GM19468 (cell line): ENCODE results near the gene CCDC78.
A peak's percentile ranks its signal among the peaks of the same experiment; 100 is the strongest.

Experiments used
- ATAC-seq: cut with Tn5 transposase; IDR thresholded peaks from one replicate; pipeline ENCODE4 v1.9.1; 2021; ENCODE audit warnings: mild to moderate bottlenecking, moderate library complexity, moderate number of reproducible peaks; ENCODE audit not compliant: unreplicated experiment; ENCODE audit errors: extremely low read depth

Gene CCDC78

DNA sequence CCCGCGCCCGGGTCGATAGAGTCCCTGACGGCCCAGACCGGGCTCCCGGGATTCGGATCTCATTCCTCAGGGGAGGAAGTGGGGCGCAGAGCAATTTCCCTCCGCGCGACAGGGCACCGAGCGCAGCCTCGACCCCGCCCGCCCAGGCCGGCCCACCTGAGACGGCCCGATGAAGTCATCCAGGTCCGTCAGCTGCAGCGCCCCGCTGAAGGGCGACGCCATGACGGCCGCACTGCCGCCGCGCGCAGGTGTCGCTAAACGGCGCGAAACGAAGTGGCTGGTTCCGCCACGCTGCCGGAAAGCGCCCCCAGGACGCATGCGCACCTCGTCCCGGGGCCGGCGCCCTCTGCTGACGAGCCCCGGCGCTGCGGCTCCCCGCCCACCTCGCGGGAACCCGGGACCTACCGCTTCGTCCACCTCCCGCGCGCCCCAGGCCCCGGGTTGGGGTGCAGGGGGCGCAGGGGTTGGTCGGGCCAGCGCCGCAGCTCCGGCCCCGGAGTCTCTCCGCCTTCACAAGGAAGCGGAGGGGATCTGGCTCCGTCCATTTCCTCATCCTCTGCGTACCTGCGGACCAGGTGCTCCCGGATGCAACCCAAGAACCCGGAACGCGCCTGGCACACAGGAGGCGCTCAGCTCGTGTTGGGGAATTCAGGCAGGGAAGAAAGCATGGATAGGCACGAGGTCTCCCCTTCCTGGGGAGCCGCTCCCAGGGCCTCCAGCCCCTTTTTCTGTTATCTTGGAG, 14.7 kb upstream of the CCDC78 start, which contains the start of gene CIAO3:
TSS of gene CIAO3 (minus strand) at position 234 of the 742 bp plus-strand sequence. CDS start at position 222, 12 bp downstream.
- peak; percentile 65 for ATAC-seq

GRCh38 chr16:740459-740763, 14.2 kb upstream of the CCDC78 start:
- ATAC-seq = no peak

GRCh38 chr16:739560-740458, 13.6 kb upstream of the CCDC78 start:
- ATAC-seq = no peak

- no peak for ATAC-seq
These were observed 10.8 kb upstream of the CCDC78 start for GRCh38 chr16:736936-737481.

GRCh38 chr16:735982-736453, 9.8 kb upstream of the CCDC78 start:
- no peak for ATAC-seq

DNA sequence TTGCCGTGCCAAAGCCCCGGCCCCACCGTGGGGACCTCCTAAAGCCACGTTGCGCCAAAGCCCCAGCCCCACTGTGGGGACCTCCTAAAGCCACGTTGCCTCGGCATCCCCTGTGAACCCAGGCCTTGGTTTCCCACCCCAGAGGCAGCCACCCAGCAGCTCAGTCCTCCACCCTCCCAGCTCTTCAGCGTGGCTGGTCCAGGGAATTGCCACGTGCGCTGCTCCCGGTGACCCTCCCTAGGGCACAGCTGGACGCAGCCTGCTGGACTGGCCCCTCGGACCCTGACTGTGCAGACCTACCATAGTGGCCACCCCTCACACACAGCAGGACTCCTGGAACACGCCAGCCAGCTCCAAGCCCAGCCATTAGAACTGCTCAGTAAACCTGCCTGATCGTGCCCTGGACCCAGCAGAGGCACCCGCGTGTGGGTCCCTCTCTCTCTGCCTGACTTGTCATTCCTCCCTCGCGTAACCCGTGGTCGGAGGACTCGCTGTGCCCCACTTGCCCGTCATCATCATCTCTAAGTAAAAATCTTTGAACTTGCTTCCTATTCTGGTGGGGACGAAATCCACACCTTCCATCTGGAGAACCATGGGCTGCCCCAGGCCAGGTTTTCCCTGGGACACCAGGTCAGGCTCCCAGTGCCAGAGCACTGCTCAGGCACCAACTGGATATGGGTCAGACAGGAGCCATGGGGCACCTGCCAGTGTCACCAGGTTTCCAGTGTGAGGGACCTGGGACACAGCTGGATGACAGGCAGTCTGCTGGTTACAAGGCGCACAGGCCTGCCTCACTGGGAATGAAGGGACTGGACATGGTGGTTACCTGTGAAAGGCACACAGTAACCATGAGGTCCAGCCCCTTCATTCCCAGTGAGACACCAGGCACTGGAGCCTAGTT, 9.0 kb upstream of the CCDC78 start:
- no peak for ATAC-seq

GRCh38 chr16:734208-734980, 8.2 kb upstream of the CCDC78 start:
- no peak for ATAC-seq

DNA sequence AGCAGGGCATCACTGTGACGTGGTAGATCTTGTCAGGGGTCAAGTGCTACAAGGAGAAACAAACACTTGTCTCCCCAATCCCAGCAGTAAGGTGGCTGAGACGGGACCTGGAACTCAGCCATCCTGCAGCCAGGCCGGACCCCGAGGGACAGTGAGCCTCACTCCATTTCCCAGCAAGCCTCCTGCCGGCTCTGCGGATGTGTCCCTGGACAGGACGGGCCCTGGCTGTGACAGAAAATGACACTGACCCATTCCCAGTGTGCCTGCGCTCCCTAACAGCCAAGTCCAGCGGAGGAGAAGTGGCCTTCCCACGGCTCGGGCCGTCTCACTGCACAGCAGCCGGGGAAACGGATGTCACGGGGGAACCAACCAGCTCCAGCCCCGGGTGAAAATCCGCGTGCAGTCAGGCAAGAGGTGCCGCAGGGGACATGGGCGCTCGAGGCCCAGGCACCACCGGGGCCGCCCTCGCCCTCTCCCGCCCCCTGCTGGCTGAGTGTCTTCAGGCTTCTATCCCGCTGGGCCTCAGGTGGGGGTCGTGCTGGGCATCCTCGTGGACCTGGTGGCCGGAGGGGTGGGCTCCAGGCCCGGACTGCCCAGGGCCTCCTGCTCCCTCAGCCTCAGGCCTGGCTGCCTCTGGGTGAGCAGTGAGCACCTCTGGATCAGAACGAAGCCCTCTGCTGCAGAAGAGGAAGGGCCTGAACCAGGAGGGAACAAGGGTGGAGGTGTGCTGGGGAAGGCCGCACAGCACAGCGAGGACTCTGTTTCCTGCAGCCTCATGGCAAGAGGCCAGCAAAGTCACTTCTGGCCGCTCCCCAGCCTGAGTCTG, 7.4 kb upstream of the CCDC78 start:
- ATAC-seq = no peak

- ATAC-seq = no peak
These were observed 6.7 kb upstream of the CCDC78 start for GRCh38 chr16:732936-733335.

DNA sequence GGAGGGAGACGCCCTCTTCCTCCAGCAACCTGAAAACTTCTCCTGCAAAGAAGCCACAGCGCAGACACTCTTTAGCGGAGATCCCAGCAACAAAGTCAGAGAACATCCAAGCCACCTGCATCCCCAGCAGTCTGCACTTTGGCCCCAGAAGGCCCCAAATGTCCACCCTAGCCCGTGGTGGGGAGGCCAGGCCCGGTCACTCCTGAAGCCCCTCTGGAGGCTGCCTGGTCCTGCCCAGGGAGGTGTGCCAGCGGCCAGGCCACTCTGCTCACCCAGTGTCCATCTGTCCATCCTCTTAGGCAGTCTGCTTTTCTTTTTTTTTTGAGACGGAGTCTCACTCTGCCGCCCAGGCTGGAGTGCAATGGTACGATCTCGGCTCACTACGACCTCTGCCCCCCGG, 6.1 kb upstream of the CCDC78 start:
- no peak for ATAC-seq

- ATAC-seq = no peak
These were observed 4.6 kb upstream of the CCDC78 start for GRCh38 chr16:730666-731509.

GRCh38 chr16:729768-730665, 3.8 kb upstream of the CCDC78 start:
- ATAC-seq = no peak

DNA sequence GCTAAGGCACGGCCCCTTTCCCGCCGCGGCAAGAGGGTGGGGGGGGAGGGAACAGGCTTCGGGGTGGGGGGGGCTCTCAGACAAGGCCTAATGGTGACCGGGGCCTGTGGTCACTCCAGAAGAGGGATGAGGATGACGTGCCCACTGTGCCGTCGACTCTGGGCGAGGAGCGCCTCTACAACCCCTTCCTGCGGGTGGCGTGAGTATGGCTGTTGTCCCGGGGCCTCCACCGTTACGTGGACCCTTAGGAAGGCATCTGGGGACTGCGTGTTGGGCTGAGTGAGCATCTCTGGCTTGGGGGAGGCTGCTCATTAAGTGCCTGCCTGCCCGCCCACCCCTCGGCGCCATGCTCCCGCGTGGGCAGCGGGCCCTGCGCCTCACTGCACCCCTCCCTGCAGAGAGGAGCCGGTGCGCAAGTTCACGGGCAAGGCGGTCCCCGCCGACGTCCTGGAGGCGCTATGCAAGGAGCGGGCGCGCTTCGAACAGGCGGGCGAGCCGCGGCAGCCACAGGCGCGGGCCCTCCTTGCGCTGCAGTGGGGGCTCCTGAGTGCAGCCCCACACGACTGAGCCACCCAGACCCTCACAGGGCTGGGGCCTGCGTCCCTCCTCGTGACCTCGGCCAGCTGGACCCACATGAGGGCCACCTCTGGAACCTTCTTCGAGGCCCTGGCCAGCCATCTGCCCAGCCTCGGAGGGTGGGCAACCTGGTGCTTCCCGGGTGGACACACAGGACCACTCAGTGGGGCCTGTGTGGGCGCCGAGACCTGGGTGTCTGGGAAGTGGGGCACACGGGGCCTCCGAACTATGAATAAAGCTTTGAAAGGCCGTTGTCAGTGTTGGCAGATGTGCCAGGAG, 2.9 kb upstream of the CCDC78 start:
- ATAC-seq = no peak

GRCh38 chr16:728131-728889, 2.1 kb upstream of the CCDC78 start:
- ATAC-seq = no peak
